ENCODE measurements around the gene IGSF8.
"Not testable (repeated sequence)": the region's sequence is repeated elsewhere in the genome, so short reads cannot be mapped to it uniquely, and the experiment has no call there.

- TF ChIP-seq, protein P1, sequence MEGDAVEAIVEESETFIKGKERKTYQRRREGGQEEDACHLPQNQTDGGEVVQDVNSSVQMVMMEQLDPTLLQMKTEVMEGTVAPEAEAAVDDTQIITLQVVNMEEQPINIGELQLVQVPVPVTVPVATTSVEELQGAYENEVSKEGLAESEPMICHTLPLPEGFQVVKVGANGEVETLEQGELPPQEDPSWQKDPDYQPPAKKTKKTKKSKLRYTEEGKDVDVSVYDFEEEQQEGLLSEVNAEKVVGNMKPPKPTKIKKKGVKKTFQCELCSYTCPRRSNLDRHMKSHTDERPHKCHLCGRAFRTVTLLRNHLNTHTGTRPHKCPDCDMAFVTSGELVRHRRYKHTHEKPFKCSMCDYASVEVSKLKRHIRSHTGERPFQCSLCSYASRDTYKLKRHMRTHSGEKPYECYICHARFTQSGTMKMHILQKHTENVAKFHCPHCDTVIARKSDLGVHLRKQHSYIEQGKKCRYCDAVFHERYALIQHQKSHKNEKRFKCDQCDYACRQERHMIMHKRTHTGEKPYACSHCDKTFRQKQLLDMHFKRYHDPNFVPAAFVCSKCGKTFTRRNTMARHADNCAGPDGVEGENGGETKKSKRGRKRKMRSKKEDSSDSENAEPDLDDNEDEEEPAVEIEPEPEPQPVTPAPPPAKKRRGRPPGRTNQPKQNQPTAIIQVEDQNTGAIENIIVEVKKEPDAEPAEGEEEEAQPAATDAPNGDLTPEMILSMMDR (conservative IDR thresholded peaks at IDR 0.05), result not testable (repeated sequence)
- not testable (repeated sequence) for TF ChIP-seq ZFX (IDR thresholded peaks at IDR 0.05)
Measured at GRCh38 chr1:160050182-160050581, 48.2 kb downstream of the IGSF8 start.

All from C4-2B (cell line).